Spleen (tissue), 11 donors: ENCODE data around the gene MS4A13. TPM values are rescaled to one million over a fixed set of nuclear protein-coding genes. Genes with fewer than 3 reads are reported as not detected.

ENCODE experiments used
- DNase-seq: peaks from one replicate; pipeline ENCODE4 v3.0.0-alpha.2; 2020
- H3K27ac ChIP-seq, 8 donors: fragments of 200-600 bp; sonication (generic) in 7 of 8; 1 replicate in 4 of 8; 2 replicates in 4 of 8; pipeline versions ENCODE4 v1.5.0 to v1.8.0; 2016 to 2021; ENCODE audit warnings: inconsistent platforms in 4 of 8, mild to moderate bottlenecking in 4 of 8, moderate library complexity in 1 of 8
- H3K27me3 ChIP-seq, 7 donors: fragments of 200-600 bp; sonication (generic) in 6 of 7; replicated peaks in 1 of 7; 1 replicate in 4 of 7; 2 replicates in 3 of 7; pipeline versions ENCODE4 v1.5.0 to v1.8.0; 2016 to 2021; ENCODE audit warnings: inconsistent platforms in 3 of 7, mild to moderate bottlenecking in 1 of 7
- H3K36me3 ChIP-seq, 6 donors: fragments of 200-600 bp; sonication (generic) in 5 of 6; 1 replicate in 4 of 6; 2 replicates in 2 of 6; pipeline versions ENCODE4 v1.5.0 to v1.8.0; 2016 to 2021; ENCODE audit warnings: inconsistent platforms in 2 of 6
- H3K4me1 ChIP-seq, 6 donors: fragments of 200-600 bp; sonication (generic) in 5 of 6; 1 replicate in 3 of 6; 2 replicates in 3 of 6; pipeline versions ENCODE4 v1.5.0 to v1.8.0; 2016 to 2021; ENCODE audit warnings: inconsistent platforms in 3 of 6
- H3K4me3 ChIP-seq, 8 donors: fragments of 200-600 bp; sonication (generic) in 7 of 8; 1 replicate in 4 of 8; 2 replicates in 4 of 8; pipeline versions ENCODE4 v1.5.0 to v1.8.0; 2016 to 2021; ENCODE audit warnings: inconsistent platforms in 4 of 8, mild to moderate bottlenecking in 4 of 8, moderate library complexity in 2 of 8
- H3K9me3 ChIP-seq, 8 donors: fragments of 200-600 bp; sonication (generic) in 7 of 8; 1 replicate in 4 of 8; 2 replicates in 4 of 8; pipeline versions ENCODE4 v1.5.0 to v1.8.0; 2016 to 2021; ENCODE audit warnings: inconsistent platforms in 4 of 8
- CTCF ChIP-seq, 11 experiments: fragments of 200-600 bp in 7 of 11; fragments of 450-650 bp in 4 of 11; sonication (generic) in 4 of 11; IDR thresholded peaks in 8 of 11; conservative IDR thresholded peaks in 3 of 11; 1 replicate in 7 of 11; 2 replicates in 4 of 11; pipeline versions ENCODE4 v1.4.0 to v1.8.0; 2016 to 2021; ENCODE audit warnings: antibody characterized with exemption in 11 of 11, inconsistent platforms in 4 of 11, mild to moderate bottlenecking in 1 of 11
- POLR2A ChIP-seq, 3 donors: fragments of 450-650 bp; IDR thresholded peaks; one replicate each; pipeline ENCODE4 v1.5.1; 2017; ENCODE audit warnings: antibody characterized with exemption in 3 of 3, mild to moderate bottlenecking in 1 of 3
- POLR2AphosphoS5 ChIP-seq, 3 donors: sonication (generic); formaldehyde crosslinking; IDR thresholded peaks; one replicate each; pipeline ENCODE4 v1.5.1; 2017; ENCODE audit warnings: antibody characterized with exemption in 3 of 3
- WGBS, 5 donors: extraction: QIAGEN DNeasy Blood & Tissue Kit in 3 of 5; methylation state at CpG; one replicate each; pipeline versions ENCODE4 v1.1.5 to v1.1.7; 2013 to 2018; 5-methylcytosine and 5-hydroxymethylcytosine counted together
- intact Hi-C: fragments of 100-400 bp; cut with DNase I; formaldehyde crosslinking; loops from one replicate; pipeline ENCODE4 v1.15.0; 2023; ENCODE audit warnings: low total_unique reads
- polyA plus RNA-seq, 3 donors: library from polyadenylated mRNA; stranded (reverse); fragments of 200-250 nt; gene quantifications; one replicate each; pipeline ENCODE4 v1.2.1, GENCODE V29; 2013
- total RNA-seq, 7 donors: library from RNA; depleted of rRNA in 3 of 7; stranded (reverse); fragments of >200 nt in 3 of 7; fragmentation: NEBNext Ultra II Directional in 4 of 7; extraction: Animal tissue kit (Norgen Biotek cat#: 25700) in 4 of 7; gene quantifications; one replicate each; pipeline versions ENCODE4 v1.1.0 to v1.2.1, GENCODE V29; 2016 to 2021
- donor health status: healthy with polysubstance abuse.
- donor health status: DM: no; HTN: no; CAD: no; lungs with moderate emphysema.
- donor health status: DM: no; HTN: no; CAD: no.
- donor health status: Bipolar disorder and iron deficiency.
- donor health status: healthy.
- donor health status: DM: no; HTN: no; CAD: no.
- donor health status: DM: yes; HTN: yes; CAD: no.

MS4A13 gene
- total and polyA plus RNA-seq, 10 donors: not detected

- TF ChIP-seq CTCF (IDR thresholded peaks at IDR 0.05 in 8 of 11, conservative IDR thresholded peaks at IDR 0.05 in 3 of 11) (no peak), POLR2AphosphoS5 (IDR thresholded peaks at IDR 0.05) (no peak), POLR2A (IDR thresholded peaks at IDR 0.05) (no peak)
- H3K9me3 ChIP-seq: no peaks in the 10 kb centered on the region
- WGBS, 5 donors: 40 to 60% (median 50%) methylated on average over 2 of the region's 2 CpGs
These were observed 16.8 kb upstream of the MS4A13 start for GRCh38 chr11:60498399-60498798.

GRCh38 chr11:60498853-60499252 lies 16.3 kb upstream of the MS4A13 start:
- Histone ChIP-seq H3K27ac (peak overlapping the region in 7 of 8 donors; percentile 16 to 71 (median 49)), H3K9me3 (no peaks in the 10 kb centered on the region), H3K4me3 (no peak overlapping the region), H3K27me3 (no peaks in the 10 kb centered on the region), H3K36me3 (no peaks in the 10 kb centered on the region), H3K4me1 (peaks cover 0 to 18% (median 4%) of the 10 kb centered on the region in 6 donors)
- intact Hi-C loops: no loop called here
- WGBS, 5 donors: 33 to 51% (median 45%) methylated on average over 4 of the region's 4 CpGs
- peak; percentile 82 for DNase-seq
- TF ChIP-seq CTCF (IDR thresholded peaks at IDR 0.05 in 8 of 11, conservative IDR thresholded peaks at IDR 0.05 in 3 of 11): no peak
- TF ChIP-seq POLR2AphosphoS5 (IDR thresholded peaks at IDR 0.05): no peak
- TF ChIP-seq POLR2A (IDR thresholded peaks at IDR 0.05): no peak

More at GRCh38 chr11:60498399-60498798, 16.8 kb upstream of the MS4A13 start:
- Histone ChIP-seq H3K27ac (peak overlapping the region in 7 of 8 donors; percentile 16 to 71 (median 48)), H3K27me3 (no peaks in the 10 kb centered on the region), H3K36me3 (no peaks in the 10 kb centered on the region), H3K4me3 (no peak overlapping the region), H3K4me1 (peaks cover 0 to 18% (median 4%) of the 10 kb centered on the region in 6 donors)
- no peak for DNase-seq
- intact Hi-C loops: no loop called here

- Histone ChIP-seq H3K27ac (no peak overlapping the region), H3K27me3 (no peaks in the 10 kb centered on the region), H3K4me3 (no peak overlapping the region), H3K36me3 (no peaks in the 10 kb centered on the region), H3K4me1 (peaks cover 0 to 26% (median 4%) of the 10 kb centered on the region in 6 donors), H3K9me3 (no peaks in the 10 kb centered on the region)
- DNase-seq: no peak
- 76 to 86% (median 83%) methylated on average over 3 of the region's 3 CpGs for WGBS, 5 donors
- TF ChIP-seq CTCF (IDR thresholded peaks at IDR 0.05 in 8 of 11, conservative IDR thresholded peaks at IDR 0.05 in 3 of 11) (no peak), POLR2A (IDR thresholded peaks at IDR 0.05) (no peak), POLR2AphosphoS5 (IDR thresholded peaks at IDR 0.05) (no peak)
- intact Hi-C loops: no loop called here
These were observed 14.8 kb upstream of the MS4A13 start for GRCh38 chr11:60500276-60500910.

GRCh38 chr11:60502221-60502775 lies 12.9 kb upstream of the MS4A13 start:
- Histone ChIP-seq H3K36me3 (no peaks in the 10 kb centered on the region), H3K4me1 (peaks cover 0 to 26% (median 4%) of the 10 kb centered on the region in 6 donors), H3K9me3 (no peaks in the 10 kb centered on the region), H3K4me3 (no peak overlapping the region), H3K27me3 (no peaks in the 10 kb centered on the region), H3K27ac (no peak overlapping the region)
- intact Hi-C loops: no loop called here
- no peak for TF ChIP-seq POLR2A (IDR thresholded peaks at IDR 0.05)
- no peak for TF ChIP-seq POLR2AphosphoS5 (IDR thresholded peaks at IDR 0.05)
- TF ChIP-seq CTCF (IDR thresholded peaks at IDR 0.05 in 8 of 11, conservative IDR thresholded peaks at IDR 0.05 in 3 of 11): no peak
- no peak for DNase-seq
- WGBS, 5 donors: 51 to 65% (median 58%) methylated on average over 3 of the region's 3 CpGs
